Neural cell (in vitro differentiated cells): Measurements from ENCODE around the gene SRD5A1.
A peak's percentile ranks its signal among the peaks of the same experiment; 100 is the strongest.

ENCODE experiments used
- EP300 ChIP-seq: fragments of 450-650 bp; conservative IDR thresholded peaks from 2 replicates; pipeline ENCODE4 v1.6.1; 2014; ENCODE audit warnings: antibody characterized with exemption, mild to moderate bottlenecking, moderate library complexity; ENCODE audit not compliant: poor library complexity, severe bottlenecking
- EZH2 ChIP-seq: fragments of 200-600, 300-800 bp; shearing (Covaris generic), sonication (generic); IDR thresholded peaks from 2 replicates; pipeline ENCODE4 v1.6.1; 2014; ENCODE audit warnings: antibody characterized with exemption, low read length, borderline replicate concordance, mild to moderate bottlenecking; ENCODE audit not compliant: insufficient read depth, poor library complexity, severe bottlenecking
- MXI1 ChIP-seq: fragments of 450-650 bp; conservative IDR thresholded peaks from 2 replicates; pipeline ENCODE4 v1.6.1; 2014; ENCODE audit warnings: antibody characterized with exemption, mild to moderate bottlenecking; ENCODE audit not compliant: poor library complexity, severe bottlenecking
- POLR2AphosphoS5 ChIP-seq: IDR thresholded peaks from 2 replicates; pipeline ENCODE4 v1.6.1; 2012
- RAD21 ChIP-seq: fragments of 450-650 bp; conservative IDR thresholded peaks from 2 replicates; pipeline ENCODE4 v1.6.1; 2014; ENCODE audit warnings: antibody characterized with exemption, mild to moderate bottlenecking, moderate library complexity
- SMC3 ChIP-seq: fragments of 450-650 bp; conservative IDR thresholded peaks from 2 replicates; pipeline ENCODE4 v1.6.1; 2014; ENCODE audit warnings: antibody characterized with exemption, mild to moderate bottlenecking, moderate library complexity; ENCODE audit not compliant: poor library complexity
- TAF1 ChIP-seq: IDR thresholded peaks from 2 replicates; pipeline ENCODE4 v1.6.1; 2012; ENCODE audit warnings: low read depth
- TF ChIP-seq, protein P1 (sequence below): fragments of 450-650 bp; IDR thresholded peaks from 2 replicates; pipeline ENCODE4 v1.5.1; 2014; ENCODE audit warnings: antibody characterized with exemption, mild to moderate bottlenecking, moderate library complexity; ENCODE audit not compliant: poor library complexity, severe bottlenecking
- TF ChIP-seq, protein P2 (sequence below): IDR thresholded peaks from 2 replicates; pipeline ENCODE4 v1.6.1; 2012; ENCODE audit warnings: borderline replicate concordance

DNA sequence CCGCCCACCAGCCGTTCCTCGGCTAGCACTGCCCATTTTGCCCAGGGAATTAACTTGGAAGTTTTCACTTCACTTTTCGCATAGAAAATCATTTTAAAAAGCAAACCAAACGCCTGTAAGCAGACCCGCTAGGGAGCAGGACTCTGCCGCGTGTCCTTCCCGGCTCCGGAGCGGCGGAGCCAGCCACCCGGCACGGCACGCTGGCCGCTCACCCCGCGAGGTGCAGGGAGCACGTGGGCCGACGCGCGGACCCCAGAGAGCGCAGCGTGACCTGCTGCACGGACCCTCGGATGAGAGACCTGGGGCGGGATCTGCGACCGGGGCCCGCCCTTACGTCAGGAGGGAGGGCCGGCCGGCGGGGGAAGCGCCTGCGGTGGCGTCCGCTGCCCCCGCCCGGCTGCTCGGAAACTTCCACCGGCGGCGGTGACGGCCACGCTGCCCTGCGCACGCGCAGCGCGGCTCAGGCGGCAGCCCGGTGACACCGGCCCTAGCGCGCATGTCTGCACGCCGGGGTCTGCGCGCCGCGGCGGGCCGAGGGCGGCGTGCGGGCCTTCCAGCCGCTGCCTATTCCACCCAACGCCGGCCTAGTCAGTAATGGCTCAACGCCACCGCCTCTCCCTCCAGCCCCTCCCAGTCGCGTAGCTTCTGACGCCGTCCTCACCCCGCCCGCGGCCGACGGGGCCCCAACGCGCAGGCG, 79.5 kb downstream of the SRD5A1 start:
- TF ChIP-seq, protein P1, sequence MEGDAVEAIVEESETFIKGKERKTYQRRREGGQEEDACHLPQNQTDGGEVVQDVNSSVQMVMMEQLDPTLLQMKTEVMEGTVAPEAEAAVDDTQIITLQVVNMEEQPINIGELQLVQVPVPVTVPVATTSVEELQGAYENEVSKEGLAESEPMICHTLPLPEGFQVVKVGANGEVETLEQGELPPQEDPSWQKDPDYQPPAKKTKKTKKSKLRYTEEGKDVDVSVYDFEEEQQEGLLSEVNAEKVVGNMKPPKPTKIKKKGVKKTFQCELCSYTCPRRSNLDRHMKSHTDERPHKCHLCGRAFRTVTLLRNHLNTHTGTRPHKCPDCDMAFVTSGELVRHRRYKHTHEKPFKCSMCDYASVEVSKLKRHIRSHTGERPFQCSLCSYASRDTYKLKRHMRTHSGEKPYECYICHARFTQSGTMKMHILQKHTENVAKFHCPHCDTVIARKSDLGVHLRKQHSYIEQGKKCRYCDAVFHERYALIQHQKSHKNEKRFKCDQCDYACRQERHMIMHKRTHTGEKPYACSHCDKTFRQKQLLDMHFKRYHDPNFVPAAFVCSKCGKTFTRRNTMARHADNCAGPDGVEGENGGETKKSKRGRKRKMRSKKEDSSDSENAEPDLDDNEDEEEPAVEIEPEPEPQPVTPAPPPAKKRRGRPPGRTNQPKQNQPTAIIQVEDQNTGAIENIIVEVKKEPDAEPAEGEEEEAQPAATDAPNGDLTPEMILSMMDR: peak; percentile 43
- TF ChIP-seq EZH2 (no peak), POLR2AphosphoS5 (peak; percentile 67), SMC3 (peak; percentile 55), TAF1 (no peak), EP300 (peak; percentile 54), RAD21 (peak; percentile 47), MXI1 (peak; percentile 99)
- TF ChIP-seq, protein P2, sequence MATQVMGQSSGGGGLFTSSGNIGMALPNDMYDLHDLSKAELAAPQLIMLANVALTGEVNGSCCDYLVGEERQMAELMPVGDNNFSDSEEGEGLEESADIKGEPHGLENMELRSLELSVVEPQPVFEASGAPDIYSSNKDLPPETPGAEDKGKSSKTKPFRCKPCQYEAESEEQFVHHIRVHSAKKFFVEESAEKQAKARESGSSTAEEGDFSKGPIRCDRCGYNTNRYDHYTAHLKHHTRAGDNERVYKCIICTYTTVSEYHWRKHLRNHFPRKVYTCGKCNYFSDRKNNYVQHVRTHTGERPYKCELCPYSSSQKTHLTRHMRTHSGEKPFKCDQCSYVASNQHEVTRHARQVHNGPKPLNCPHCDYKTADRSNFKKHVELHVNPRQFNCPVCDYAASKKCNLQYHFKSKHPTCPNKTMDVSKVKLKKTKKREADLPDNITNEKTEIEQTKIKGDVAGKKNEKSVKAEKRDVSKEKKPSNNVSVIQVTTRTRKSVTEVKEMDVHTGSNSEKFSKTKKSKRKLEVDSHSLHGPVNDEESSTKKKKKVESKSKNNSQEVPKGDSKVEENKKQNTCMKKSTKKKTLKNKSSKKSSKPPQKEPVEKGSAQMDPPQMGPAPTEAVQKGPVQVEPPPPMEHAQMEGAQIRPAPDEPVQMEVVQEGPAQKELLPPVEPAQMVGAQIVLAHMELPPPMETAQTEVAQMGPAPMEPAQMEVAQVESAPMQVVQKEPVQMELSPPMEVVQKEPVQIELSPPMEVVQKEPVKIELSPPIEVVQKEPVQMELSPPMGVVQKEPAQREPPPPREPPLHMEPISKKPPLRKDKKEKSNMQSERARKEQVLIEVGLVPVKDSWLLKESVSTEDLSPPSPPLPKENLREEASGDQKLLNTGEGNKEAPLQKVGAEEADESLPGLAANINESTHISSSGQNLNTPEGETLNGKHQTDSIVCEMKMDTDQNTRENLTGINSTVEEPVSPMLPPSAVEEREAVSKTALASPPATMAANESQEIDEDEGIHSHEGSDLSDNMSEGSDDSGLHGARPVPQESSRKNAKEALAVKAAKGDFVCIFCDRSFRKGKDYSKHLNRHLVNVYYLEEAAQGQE: no peak
